Placental epithelial cell (primary cell): ENCODE data around the gene SWAP70. TPM values are rescaled to one million over a fixed set of nuclear protein-coding genes. Genes with fewer than 3 reads are reported as not detected.

Experiments
- total RNA-seq: library from RNA; depleted of rRNA; stranded (reverse); fragments of >200 nt; gene quantifications from 2 replicates; pipeline ENCODE4 v1.2.3, GENCODE V29; 2012

Gene SWAP70
- 16.9 and 19.6 TPM in 2 replicates for total RNA-seq

GRCh38 chr11:9663699-9664275 lies at the start of gene SWAP70:
Gene SWAP70, plus strand, starts transcription at chr11:9664077. Its CDS starts 103 bp downstream, at chr11:9664180.

Other genes starting within 250 kb of the SWAP70 start
- gene ZNF143, start 203.1 kb upstream of the SWAP70 start, total RNA-seq = 19.3 and 21.2 TPM in 2 replicates
- gene WEE1, start 90.4 kb upstream of the SWAP70 start, total RNA-seq = 65.4 and 85.6 TPM in 2 replicates